H1 (cell line): ENCODE results near the gene B4GALNT3. TPM values are rescaled to one million over a fixed set of nuclear protein-coding genes. Genes with fewer than 3 reads are reported as not detected.

Experiments used
- CTCF ChIA-PET: fragments of 300-600 bp; sonication (Branson Sonifier 250); formaldehyde crosslinking; loops from one replicate; lab custom pipeline; 2021; ENCODE audit not compliant: partially characterized antibody; lab: Charles Lee
- POLR2A ChIA-PET: fragments of 300-600 bp; sonication (Branson Sonifier 250); formaldehyde crosslinking; loops from one replicate; lab custom pipeline; 2021; ENCODE audit warnings: inconsistent platforms; ENCODE audit not compliant: partially characterized antibody; lab: Charles Lee
- DNase-seq, 2 experiments: peaks; one replicate each; pipeline versions ENCODE4 v3.0.0 to v3.0.0-alpha.2; 2010 to 2022; ENCODE audit warnings: low spot score in 2 of 2, low read depth in 1 of 2, mixed read lengths in 1 of 2
- FAIRE-seq: peaks from 2 replicates; lab custom pipeline; 2011; peaks lifted over from hg19 to GRCh38; lab: Jason Lieb, UNC
- H2AFZ ChIP-seq: 2 replicates; pipeline ENCODE4 v1.8.1; 2012; ENCODE audit warnings: low read length, inconsistent platforms
- H2AK5ac ChIP-seq: 2 replicates; pipeline ENCODE4 v1.6.1; 2013; ENCODE audit warnings: low read depth, low read length
- H2BK120ac ChIP-seq: replicated peaks from 2 replicates; pipeline ENCODE3; 2013; ENCODE audit warnings: low read depth, low read length, inconsistent platforms
- H2BK12ac ChIP-seq: 2 replicates; pipeline ENCODE4 v1.6.1; 2013; ENCODE audit warnings: low read depth, low read length
- H2BK15ac ChIP-seq: 2 replicates; pipeline ENCODE4 v1.6.1; 2013; ENCODE audit warnings: low read length
- H2BK20ac ChIP-seq: 2 replicates; pipeline ENCODE4 v1.6.1; 2013; ENCODE audit warnings: low read length
- H2BK5ac ChIP-seq: 2 replicates; pipeline ENCODE4 v1.6.1; 2013; ENCODE audit warnings: low read depth, low read length
- H3K14ac ChIP-seq: 2 replicates; pipeline ENCODE4 v1.6.1; 2013; ENCODE audit warnings: inconsistent platforms; ENCODE audit not compliant: insufficient read length
- H3K18ac ChIP-seq: 2 replicates; pipeline ENCODE4 v1.6.1; 2013; ENCODE audit warnings: low read length; ENCODE audit errors: extremely low read depth
- H3K23ac ChIP-seq: 2 replicates; pipeline ENCODE4 v1.6.1; 2013; ENCODE audit warnings: inconsistent platforms; ENCODE audit not compliant: insufficient read length
- H3K23me2 ChIP-seq: 2 replicates; pipeline ENCODE4 v1.6.1; 2013; ENCODE audit warnings: low read depth, low read length
- H3K27ac ChIP-seq: 2 replicates; pipeline ENCODE4 v1.6.1; 2011; ENCODE audit warnings: low read depth, low read length, inconsistent platforms
- H3K27me3 ChIP-seq, 4 experiments: replicated peaks in 1 of 4; 1 replicate in 1 of 4; 2 replicates in 3 of 4; pipeline versions ENCODE4 v1.6.1 to v1.8.1; 2011 to 2013; ENCODE audit warnings: low read length in 3 of 4, mild to moderate bottlenecking in 3 of 4, inconsistent platforms in 2 of 4, mixed read lengths in 2 of 4, moderate library complexity in 1 of 4; ENCODE audit not compliant: control insufficient read depth in 3 of 4, insufficient read depth in 3 of 4; ENCODE audit errors: extremely low read depth in 1 of 4
- H3K36me3 ChIP-seq, 4 experiments: 2 replicates each; pipeline versions ENCODE4 v1.6.1 to v1.8.1; 2011 to 2013; ENCODE audit warnings: mild to moderate bottlenecking in 4 of 4, low read length in 3 of 4, moderate library complexity in 2 of 4, control low read depth in 1 of 4, inconsistent platforms in 1 of 4; ENCODE audit not compliant: insufficient read depth in 4 of 4, control insufficient read depth in 2 of 4
- H3K4ac ChIP-seq: replicated peaks from 2 replicates; pipeline ENCODE3; 2013; ENCODE audit warnings: low read length, low read depth, mixed read lengths, inconsistent platforms; ENCODE audit not compliant: insufficient read length
- H3K4me1 ChIP-seq, 4 experiments: replicated peaks in 1 of 4; 1 replicate in 1 of 4; 2 replicates in 3 of 4; pipeline versions ENCODE4 v1.6.1 to v1.8.1; 2011 to 2013; ENCODE audit warnings: low read length in 3 of 4, inconsistent platforms in 2 of 4, mixed read lengths in 1 of 4; ENCODE audit not compliant: insufficient read depth in 4 of 4, control insufficient read depth in 3 of 4
- H3K4me2 ChIP-seq, 2 experiments: 2 replicates each; pipeline versions ENCODE4 v1.6.1 to v1.8.1; 2011 to 2013; ENCODE audit warnings: low read depth in 2 of 2, low read length in 2 of 2, control low read depth in 1 of 2, inconsistent platforms in 1 of 2, mild to moderate bottlenecking in 1 of 2; ENCODE audit not compliant: insufficient read depth in 1 of 2
- H3K4me3 ChIP-seq, 4 experiments: fragments of 200-600, 300-600 bp in 1 of 4; sonication (generic), shearing (Covaris generic), sonication (Bioruptor Twin) in 1 of 4; 2 replicates each; pipeline versions ENCODE4 v1.5.1 to v1.8.1; 2011 to 2016; ENCODE audit warnings: low read length in 4 of 4, low read depth in 3 of 4, control low read depth in 2 of 4, inconsistent platforms in 2 of 4, mild to moderate bottlenecking in 2 of 4, mixed read lengths in 1 of 4, moderate library complexity in 1 of 4; ENCODE audit not compliant: insufficient read depth in 2 of 4; ENCODE audit errors: extremely low read depth in 1 of 4
- H3K56ac ChIP-seq: replicated peaks from 2 replicates; pipeline ENCODE3; 2013; ENCODE audit warnings: low read depth, mild to moderate bottlenecking, mixed read lengths, low read length, inconsistent platforms; ENCODE audit not compliant: insufficient read length
- H3K79me1 ChIP-seq: 2 replicates; pipeline ENCODE4 v1.6.1; 2013; ENCODE audit warnings: low read depth, low read length, control low read depth
- H3K79me2 ChIP-seq, 2 experiments: 2 replicates each; pipeline versions ENCODE4 v1.6.1 to v1.8.1; 2012 to 2013; ENCODE audit warnings: low read length in 2 of 2, mild to moderate bottlenecking in 2 of 2, inconsistent platforms in 1 of 2; ENCODE audit not compliant: insufficient read depth in 2 of 2, control insufficient read depth in 1 of 2
- H3K9ac ChIP-seq, 4 experiments: replicated peaks in 1 of 4; 1 replicate in 1 of 4; 2 replicates in 3 of 4; pipeline versions ENCODE4 v1.6.1 to v1.8.1; 2011 to 2013; ENCODE audit warnings: low read depth in 3 of 4, low read length in 3 of 4, control low read depth in 2 of 4, mild to moderate bottlenecking in 2 of 4, moderate library complexity in 2 of 4, inconsistent platforms in 1 of 4; ENCODE audit errors: extremely low read depth in 1 of 4
- H3K9me3 ChIP-seq, 2 experiments: 2 replicates each; pipeline versions ENCODE4 v1.6.1 to v1.8.1; 2012 to 2013; ENCODE audit warnings: mild to moderate bottlenecking in 2 of 2, moderate library complexity in 2 of 2, control low read depth in 1 of 2, inconsistent platforms in 1 of 2, low read depth in 1 of 2, low read length in 1 of 2, mixed read lengths in 1 of 2; ENCODE audit not compliant: insufficient read depth in 2 of 2
- H4K20me1 ChIP-seq, 2 experiments: replicated peaks in 1 of 2; 2 replicates each; pipeline versions ENCODE3 to v1.8.1; 2011 to 2013; ENCODE audit warnings: inconsistent platforms in 2 of 2, low read length in 2 of 2, mild to moderate bottlenecking in 1 of 2; ENCODE audit not compliant: insufficient read depth in 2 of 2, control insufficient read depth in 1 of 2
- H4K5ac ChIP-seq: 2 replicates; pipeline ENCODE4 v1.6.1; 2013; ENCODE audit warnings: low read length, low read depth, mixed read lengths, inconsistent platforms; ENCODE audit not compliant: insufficient read length
- H4K8ac ChIP-seq: 2 replicates; pipeline ENCODE4 v1.8.0; 2013; ENCODE audit warnings: mild to moderate bottlenecking, moderate library complexity, low read length, inconsistent platforms; ENCODE audit not compliant: insufficient read depth; ENCODE audit errors: extremely low read depth
- H4K91ac ChIP-seq: replicated peaks from 2 replicates; pipeline ENCODE3; 2013; ENCODE audit warnings: low read length, mixed read lengths, inconsistent platforms; ENCODE audit not compliant: insufficient read length
- BACH1 ChIP-seq: IDR thresholded peaks from 2 replicates; pipeline ENCODE4 v1.6.1; 2012; ENCODE audit warnings: low read length, improper control_type of control experiment
- BRCA1 ChIP-seq: IDR thresholded peaks from 2 replicates; pipeline ENCODE4 v1.6.1; 2012; ENCODE audit warnings: low read depth, low read length, improper control_type of control experiment
- CBX8 ChIP-seq: fragments of 300-800, 300-1000 bp; sonication (generic); IDR thresholded peaks from 2 replicates; pipeline ENCODE4 v1.7.1; 2016; ENCODE audit warnings: low read depth, low read length, borderline replicate concordance
- CEBPB ChIP-seq: IDR thresholded peaks from 2 replicates; pipeline ENCODE4 v1.6.1; 2012; ENCODE audit warnings: low read depth, low read length
- FOSL1 ChIP-seq: IDR thresholded peaks from 2 replicates; pipeline ENCODE4 v1.6.1; 2011; ENCODE audit warnings: mild to moderate bottlenecking, low read depth, low read length, moderate library complexity; ENCODE audit not compliant: insufficient read depth
- HDAC2 ChIP-seq, 2 experiments: fragments of 300-600 bp in 1 of 2; sonication (generic) in 1 of 2; IDR thresholded peaks; 2 replicates each; pipeline ENCODE4 v1.6.1; 2011 to 2012; ENCODE audit warnings: low read depth in 2 of 2, low read length in 2 of 2, mild to moderate bottlenecking in 2 of 2, moderate library complexity in 2 of 2, borderline replicate concordance in 1 of 2, inconsistent platforms in 1 of 2
- KDM5A ChIP-seq: fragments of 200-600 bp; IDR thresholded peaks from 2 replicates; pipeline ENCODE4 v1.7.1; 2012; ENCODE audit warnings: mild to moderate bottlenecking, low read length, inconsistent platforms, mixed read lengths
- POLR2A ChIP-seq, 2 experiments: IDR thresholded peaks; 1 replicate in 1 of 2; 2 replicates in 1 of 2; pipeline ENCODE4 v1.6.1; 2011; ENCODE audit warnings: low read depth in 2 of 2, low read length in 2 of 2, mild to moderate bottlenecking in 2 of 2; ENCODE audit errors: control extremely low read depth in 1 of 2
- RNF2 ChIP-seq: fragments of 200-900, 300-1000 bp; sonication (generic); IDR thresholded peaks from 2 replicates; pipeline ENCODE4 v1.7.1; 2016; ENCODE audit warnings: borderline replicate concordance, low read depth, mild to moderate bottlenecking, antibody characterized with exemption, low read length; ENCODE audit not compliant: poor library complexity, severe bottlenecking; ENCODE audit errors: missing control alignments
- SIRT6 ChIP-seq: IDR thresholded peaks from one replicate; pipeline ENCODE4 v1.7.1; 2012; ENCODE audit warnings: low read length, inconsistent platforms
- SP4 ChIP-seq: IDR thresholded peaks from 2 replicates; pipeline ENCODE4 v1.6.1; 2012; ENCODE audit warnings: low read length, inconsistent platforms
- SRF ChIP-seq: IDR thresholded peaks from 2 replicates; pipeline ENCODE4 v1.6.1; 2011; ENCODE audit warnings: mild to moderate bottlenecking, low read depth, low read length, moderate library complexity
- TAF7 ChIP-seq: optimal IDR thresholded peaks from 2 replicates; pipeline ENCODE3; 2011; ENCODE audit warnings: low read depth, mild to moderate bottlenecking, inconsistent platforms, low read length, moderate library complexity, borderline replicate concordance
- USF2 ChIP-seq: IDR thresholded peaks from 2 replicates; pipeline ENCODE4 v1.6.1; 2011; ENCODE audit warnings: low read length, improper control_type of control experiment
- WGBS, 2 experiments: shearing (Covaris generic) in 1 of 2; methylation state at CpG; one replicate each; pipeline versions ENCODE4 v1.1.6 to v1.1.7; 2013 to 2015; ENCODE audit warnings: low lambda C conversion rate in 2 of 2, mixed read lengths in 2 of 2, inconsistent platforms in 1 of 2, low coverage in 1 of 2, missing lambda C conversion rate in 1 of 2; ENCODE audit not compliant: insufficient replicate concordance in 2 of 2, insufficient coverage in 1 of 2, insufficient read length in 1 of 2; ENCODE audit errors: extremely low coverage in 1 of 2, missing lambda C conversion rate in 1 of 2; 5-methylcytosine and 5-hydroxymethylcytosine counted together
- polyA plus RNA-seq, 7 experiments: library from polyadenylated mRNA; depleted of rRNA in 3 of 7; stranded (reverse) in 5 of 7; unstranded in 2 of 7; fragments of >200 nt in 5 of 7; fragments of 200-250 nt in 2 of 7; gene quantifications; 1 replicate in 5 of 7; 2 replicates in 1 of 7; 4 replicates in 1 of 7; pipeline versions ENCODE4 v1.2.1 to v1.2.3, GENCODE V29; 2011 to 2013; ENCODE audit warnings: missing spikeins in 2 of 7, mixed read lengths in 2 of 7
- total RNA-seq: library from RNA; stranded (reverse); fragmentation: NEBNext Ultra II Directional; extraction: Animal tissue kit (Norgen Biotek cat#: 25700); gene quantifications from 2 replicates; pipeline ENCODE4 v1.2.1, GENCODE V29; 2021

The B4GALNT3 gene
- total and polyA plus RNA-seq, 2 of the 8 experiments (the other 6 are each of a cell fraction or from before 2014, with no cell fraction given) = 12.5 to 20.3 TPM

- WGBS, 2 experiments = 90% methylated on average over 4 of the region's 4 CpGs; no CpG with 5 or more reads in 1 of the 2 experiments
- DNase-seq (no peak), FAIRE-seq (no peak)
- Histone ChIP-seq H2BK12ac (no peak overlapping the region), H3K27me3 (no peaks in the 10 kb centered on the region), H3K9me3 (peaks cover 19 to 21% of the 10 kb centered on the region in 2 experiments), H3K4me2 (no peak overlapping the region), H4K91ac (no peak overlapping the region), H2AK5ac (no peak overlapping the region), H2BK5ac (no peak overlapping the region), H2BK20ac (no peak overlapping the region), H3K4me3 (no peak overlapping the region), H3K23me2 (no peaks in the 10 kb centered on the region), H3K79me2 (no peaks in the 10 kb centered on the region), H3K4me1 (no peaks in the 10 kb centered on the region), H3K18ac (no peak overlapping the region), H3K4ac (no peak overlapping the region), H2AFZ (no peak overlapping the region), H4K8ac (no peak overlapping the region), H3K9ac (no peak overlapping the region), H3K27ac (no peak overlapping the region), H3K23ac (no peak overlapping the region), H2BK120ac (no peak overlapping the region), H2BK15ac (no peak overlapping the region), H3K79me1 (no peaks in the 10 kb centered on the region), H3K56ac (no peak overlapping the region), H4K20me1 (no peaks in the 10 kb centered on the region), H3K14ac (no peak overlapping the region), H4K5ac (no peak overlapping the region), H3K36me3 (no peaks in the 10 kb centered on the region)
- POLR2A ChIA-PET = interaction anchor here (1.3 kb wide), 1 partner anchor 8 kb away, joined by 3 read pairs; no protein-coding TSS in a partner anchor
- CTCF ChIA-PET = interaction anchor here (0.9 to 13.7 kb wide), 11 partner anchors 8 to 302 kb away, joined by 3 to 163 read pairs (median 4); no protein-coding TSS in a partner anchor
- TF ChIP-seq KDM5A (no peak), CBX8 (no peak), TAF7 (no peak), BRCA1 (no peak), SP4 (no peak), FOSL1 (no peak), SIRT6 (no peak), RNF2 (no peak), BACH1 (no peak), USF2 (no peak), HDAC2 (IDR thresholded peaks at IDR 0.05; ENCODE audit: borderline replicate concordance in 1 of 2, low read depth in 2 of 2, low read length in 2 of 2) (no peak), POLR2A (IDR thresholded peaks at IDR 0.05; ENCODE audit: control extremely low read depth in 1 of 2, low read depth in 2 of 2, low read length in 2 of 2) (no peak), CEBPB (no peak), SRF (no peak)
Observed at GRCh38 chr12:449203-449602, 10.5 kb upstream of the B4GALNT3 start.
